Hematopoietic multipotent progenitor cell treated with erythropoietin and hydrocortisone succinate and interleukin-3 and kit ligand, for 15 days (in vitro differentiated cells): Measurements from ENCODE around the gene CD7.
A peak's percentile ranks its signal among the peaks of the same experiment; 100 is the strongest.

Experiments used
- DNase-seq: peaks from one replicate; pipeline ENCODE4 v3.0.0-alpha.2; 2015; ENCODE audit warnings: low spot score

CD7 gene

GRCh38 chr17:82346342-82347300 lies 29.2 kb upstream of the CD7 start:
- DNase-seq = no peak

GRCh38 chr17:82345151-82345976 lies 28.0 kb upstream of the CD7 start:
- DNase-seq = no peak

GRCh38 chr17:82344175-82344907 lies 26.9 kb upstream of the CD7 start:
- no peak for DNase-seq

- DNase-seq = peak; percentile 56
These were observed 26.2 kb upstream of the CD7 start for GRCh38 chr17:82343560-82343959.

GRCh38 chr17:82342361-82343079 lies 25.1 kb upstream of the CD7 start:
- no peak for DNase-seq

- no peak for DNase-seq
These were observed 22.5 kb upstream of the CD7 start for GRCh38 chr17:82339634-82340580.

- DNase-seq = peak; percentile 33
These were observed 21.6 kb upstream of the CD7 start for GRCh38 chr17:82338858-82339633.

GRCh38 chr17:82334622-82335394 lies 17.4 kb upstream of the CD7 start:
- peak; percentile 34 for DNase-seq

GRCh38 chr17:82334204-82334621 lies 16.8 kb upstream of the CD7 start:
- no peak for DNase-seq

- DNase-seq = no peak
These were observed 16.1 kb upstream of the CD7 start, which contains the start of gene SECTM1 for GRCh38 chr17:82333279-82334171. Gene SECTM1, minus strand, starts transcription at chr17:82333766. Its CDS starts 6,526 bp downstream, at chr17:82327240.

- DNase-seq = no peak
These were observed 15.4 kb upstream of the CD7 start for GRCh38 chr17:82332669-82333278.

GRCh38 chr17:82331345-82331939 lies 14.0 kb upstream of the CD7 start:
- DNase-seq = no peak

- no peak for DNase-seq
These were observed 13.2 kb upstream of the CD7 start for GRCh38 chr17:82330322-82331239.

- no peak for DNase-seq
These were observed 12.4 kb upstream of the CD7 start for GRCh38 chr17:82329683-82330321.

- DNase-seq = no peak
These were observed 11.6 kb upstream of the CD7 start for GRCh38 chr17:82328994-82329507.
